Hypothalamus (tissue), 51 donors: ENCODE data around the gene PKN2.

Source experiments
- DNase-seq, 51 donors: peaks; one replicate each; lab custom pipeline; 2025; lab: John Stamatoyannopoulos, UW

PKN2 gene

DNA sequence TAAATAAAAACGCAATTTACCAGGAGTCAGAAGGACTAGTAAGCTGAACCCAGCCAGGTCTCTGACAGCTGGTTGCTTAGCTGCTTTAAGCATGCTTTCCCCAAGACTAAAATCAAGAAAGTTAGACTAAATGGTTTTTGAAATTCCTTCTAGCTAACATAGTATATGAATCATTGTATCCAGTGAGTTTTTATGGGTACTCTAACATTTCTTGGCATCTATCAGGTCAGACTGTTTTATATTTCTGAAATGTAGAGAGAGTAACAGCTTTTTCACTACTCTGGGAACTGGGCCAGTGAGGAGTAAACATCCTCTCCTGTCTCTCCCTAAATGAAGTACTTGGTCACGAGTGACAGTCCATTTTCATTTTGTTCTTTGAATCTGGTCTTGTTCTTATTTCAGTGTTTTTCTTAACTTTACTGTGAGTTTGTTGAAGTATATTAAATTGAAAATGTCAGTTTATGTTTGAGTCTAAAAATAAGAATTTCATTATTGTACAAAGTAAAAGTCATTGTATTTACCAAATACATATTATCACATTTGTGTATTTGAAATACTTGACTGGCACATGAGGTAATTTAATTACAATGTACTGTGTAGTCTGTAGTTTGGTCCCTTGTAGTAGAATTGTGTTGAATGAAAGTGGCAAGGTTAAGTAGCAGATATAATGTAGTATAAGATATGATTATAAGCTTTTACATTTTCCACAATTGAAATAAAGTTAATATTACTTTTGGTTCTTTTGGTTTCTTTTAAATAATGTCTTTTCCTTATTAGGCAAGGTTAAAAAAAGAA, 47.6 kb downstream of the PKN2 start:
- DNase-seq, result peak in 3 of 51 donors; percentile 2 to 11 (median 3)

DNA sequence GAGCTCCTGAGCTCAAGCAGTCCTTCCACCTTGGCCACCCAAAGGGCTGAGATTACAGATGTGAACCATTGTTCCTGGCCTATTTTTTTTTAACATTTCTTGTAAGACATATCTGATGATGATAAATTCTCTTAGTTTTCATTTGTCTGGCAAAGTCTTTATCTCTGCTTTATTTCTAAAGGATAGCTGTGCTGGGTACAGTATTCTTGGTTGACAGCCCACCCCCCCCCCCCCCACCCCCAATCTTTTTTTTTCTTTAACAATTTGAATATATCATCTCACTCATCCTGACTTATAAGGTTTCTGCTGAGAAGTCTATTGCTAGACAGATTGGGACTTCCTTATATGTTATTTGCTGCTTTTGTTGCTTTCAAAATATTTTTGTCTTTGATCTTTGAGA, 51.3 kb downstream of the PKN2 start:
- DNase-seq, result no peak

DNA sequence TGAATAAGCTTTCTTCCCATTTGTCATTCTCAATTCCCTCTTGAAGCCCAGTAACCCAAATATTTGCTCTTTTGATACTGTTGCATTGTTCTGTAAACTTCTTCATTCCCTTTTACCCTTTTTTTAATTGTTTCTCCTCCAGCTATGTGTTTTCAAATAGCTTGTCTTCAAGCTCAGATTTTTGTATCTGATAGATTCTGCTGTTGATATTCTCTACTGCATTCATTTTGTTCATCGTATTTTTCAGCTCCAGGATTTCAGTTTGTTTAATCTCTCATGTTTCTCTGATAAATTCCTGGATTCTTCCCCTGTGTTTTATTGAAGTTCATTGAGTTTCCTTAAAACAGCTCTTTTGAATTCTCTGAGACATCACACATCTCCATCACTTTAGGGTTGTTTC, 51.8 kb downstream of the PKN2 start:
- DNase-seq, result no peak

DNA sequence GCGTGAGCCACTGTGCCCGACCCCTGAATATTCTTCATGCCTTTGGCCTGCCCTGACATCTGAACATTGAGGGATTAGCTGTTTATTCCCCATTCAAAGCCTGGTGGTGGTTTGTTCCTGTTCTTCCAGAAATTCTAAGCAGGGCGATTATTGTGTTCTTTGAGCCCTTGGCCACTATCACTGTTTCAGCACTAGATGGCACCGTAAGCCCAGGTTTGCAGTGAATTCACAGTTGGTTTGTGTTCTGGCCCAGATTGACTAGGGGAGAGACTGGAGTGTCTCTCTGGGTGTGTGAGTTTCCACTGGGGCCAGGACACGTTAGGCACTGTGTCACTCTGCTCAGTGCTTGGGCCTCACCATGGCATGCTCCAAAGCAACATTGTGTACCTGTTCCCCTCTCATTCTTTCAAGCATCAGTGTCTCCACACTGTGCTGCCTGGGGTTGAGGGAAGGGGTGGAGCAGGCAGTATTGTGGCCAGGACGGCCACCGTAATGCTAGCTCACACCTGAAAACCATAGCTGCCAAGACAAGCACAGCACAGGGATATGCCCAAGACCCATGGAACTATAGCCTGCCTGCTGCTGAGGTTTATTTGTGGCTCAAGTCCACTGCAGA, 52.7 kb downstream of the PKN2 start:
- no peak for DNase-seq

DNA sequence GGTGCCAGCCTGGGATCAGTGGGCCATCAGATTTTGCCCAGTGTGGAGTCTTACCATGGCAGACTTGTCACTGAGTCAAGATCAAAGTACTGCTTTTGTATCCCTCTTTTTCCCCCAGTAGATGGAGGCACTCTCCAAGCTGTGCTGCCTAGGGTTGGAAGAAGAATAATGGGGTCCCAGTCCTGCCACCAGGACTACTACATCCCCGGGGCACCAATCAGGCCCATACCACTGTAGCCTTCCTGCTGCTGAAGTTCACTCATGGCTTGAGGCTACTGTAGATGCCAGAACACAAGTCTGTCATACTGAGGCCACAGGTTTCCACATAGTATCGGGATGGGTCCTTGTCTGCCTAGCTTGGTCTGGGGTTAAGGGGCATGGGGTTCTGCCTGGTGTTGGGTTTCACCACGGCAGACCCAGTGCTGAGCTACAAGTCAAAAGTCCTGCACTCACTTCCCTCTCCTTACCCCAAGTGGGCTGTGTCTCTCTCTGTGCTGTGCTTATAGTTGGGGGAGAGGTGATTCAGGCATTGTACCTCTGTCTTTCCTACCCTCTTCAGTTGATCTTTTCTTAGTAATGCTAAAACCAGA, 53.4 kb downstream of the PKN2 start:
- DNase-seq, result no peak

DNA sequence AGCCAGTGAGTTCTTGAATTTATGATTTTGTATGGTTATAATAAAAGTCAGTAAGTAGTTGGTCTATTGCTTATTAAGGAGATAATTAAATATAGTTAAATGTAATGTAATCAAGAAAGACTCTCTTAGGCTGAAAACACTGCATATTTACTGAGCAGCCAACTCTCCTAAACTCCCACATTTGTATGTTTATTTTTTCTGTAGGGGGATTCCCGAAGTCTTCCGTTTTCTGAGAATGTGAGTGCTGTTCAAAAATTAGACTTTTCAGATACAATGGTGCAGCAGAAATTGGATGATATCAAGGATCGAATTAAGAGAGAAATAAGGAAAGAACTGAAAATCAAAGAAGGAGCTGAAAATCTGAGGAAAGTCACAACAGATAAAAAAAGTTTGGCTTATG, 56.7 kb downstream of the PKN2 start:
- DNase-seq, result no peak

DNA sequence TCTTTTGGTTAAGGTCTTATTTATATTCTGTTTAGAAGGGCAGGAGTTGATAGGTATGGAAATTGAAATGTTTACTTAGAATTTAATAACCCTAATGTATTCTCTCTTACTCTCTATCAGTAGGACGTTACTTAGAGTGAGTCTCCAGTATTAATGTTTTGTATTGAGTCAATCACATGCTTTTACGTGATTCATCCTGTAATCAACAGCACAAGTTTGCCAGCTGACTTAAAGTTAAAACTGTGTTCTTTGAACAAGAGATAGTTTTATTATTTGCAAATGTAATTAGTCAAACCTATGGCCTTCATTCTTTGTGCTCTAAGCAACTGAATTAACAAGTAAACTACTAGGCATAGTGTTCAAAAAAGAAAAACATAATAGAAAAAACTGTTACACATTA, 57.3 kb downstream of the PKN2 start:
- no peak for DNase-seq

DNA sequence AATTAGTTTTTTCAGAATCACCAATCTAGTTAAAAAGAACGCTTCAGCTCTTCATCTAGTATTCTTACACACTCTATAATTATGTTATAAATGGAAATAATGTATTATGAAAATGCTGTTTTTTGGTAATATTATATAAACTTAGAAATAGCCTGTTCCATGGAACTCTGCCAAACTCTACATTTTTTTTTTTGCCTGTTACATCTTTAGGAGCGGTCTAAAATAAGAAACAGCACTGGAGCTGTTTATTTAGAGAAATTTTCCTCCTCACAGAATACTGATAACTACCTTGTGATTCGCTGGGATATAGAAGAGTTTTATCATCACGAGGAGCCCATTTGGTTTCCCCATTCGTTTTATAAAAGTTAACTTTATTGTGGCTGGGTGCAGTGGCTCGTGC, 58.5 kb downstream of the PKN2 start:
- DNase-seq, result no peak

DNA sequence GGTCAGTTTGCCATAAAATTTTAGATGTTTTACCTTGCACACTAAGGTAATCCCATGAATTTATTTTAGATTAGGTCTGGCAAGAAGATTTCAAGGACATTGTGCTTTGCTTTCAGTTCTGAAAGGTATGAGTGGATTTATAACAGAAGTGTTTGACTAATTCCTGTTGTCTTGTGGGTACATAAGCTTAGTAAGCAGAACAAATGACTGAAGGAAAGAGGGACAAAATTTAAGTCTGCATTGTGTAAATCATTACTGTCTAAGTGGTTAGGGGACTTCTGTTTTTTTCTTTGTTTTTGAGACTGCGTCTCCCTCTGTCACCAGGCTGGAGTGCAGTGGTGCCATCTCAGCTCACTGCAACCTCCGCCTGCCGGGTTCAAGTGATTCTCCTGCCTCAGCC, 60.1 kb downstream of the PKN2 start:
- no peak for DNase-seq

DNA sequence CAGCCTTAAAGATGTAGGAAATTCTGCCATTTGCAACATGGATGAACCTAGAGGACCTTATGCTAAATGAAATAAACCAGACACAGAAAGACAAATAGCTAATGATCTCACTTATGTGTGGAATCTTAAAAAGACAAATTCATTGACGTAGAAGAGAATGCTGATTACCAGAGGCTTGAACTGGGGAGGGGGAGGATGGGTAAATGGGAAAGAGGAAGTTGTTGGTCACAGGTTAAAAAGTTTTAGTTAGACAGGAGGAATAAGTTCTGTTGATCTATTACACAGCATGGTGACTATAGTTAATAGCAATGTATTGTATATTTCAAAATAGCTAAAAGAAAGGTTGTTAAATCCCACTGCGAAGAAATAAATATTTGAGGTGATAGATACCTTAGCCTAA, 62.8 kb downstream of the PKN2 start:
- DNase-seq, result no peak

DNA sequence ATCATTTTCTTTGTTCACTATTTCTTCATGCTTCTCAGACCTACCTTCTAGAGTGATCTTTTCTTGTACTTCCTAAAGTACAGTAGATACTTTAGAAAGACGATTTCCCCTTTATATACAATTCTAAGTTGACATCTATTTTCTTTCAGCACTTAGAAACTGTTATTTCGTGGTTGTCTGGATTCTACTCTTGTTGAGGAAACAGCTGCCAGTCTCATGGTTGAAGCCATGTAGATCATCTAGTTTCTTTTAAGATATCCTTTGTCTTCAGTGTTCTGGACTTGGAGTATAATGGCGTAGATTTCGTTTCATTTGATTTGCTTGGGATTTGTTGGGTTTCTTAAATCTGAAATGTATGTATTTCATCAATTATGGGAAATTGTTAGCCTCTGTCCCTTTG, 67.6 kb downstream of the PKN2 start:
- DNase-seq, result no peak

DNA sequence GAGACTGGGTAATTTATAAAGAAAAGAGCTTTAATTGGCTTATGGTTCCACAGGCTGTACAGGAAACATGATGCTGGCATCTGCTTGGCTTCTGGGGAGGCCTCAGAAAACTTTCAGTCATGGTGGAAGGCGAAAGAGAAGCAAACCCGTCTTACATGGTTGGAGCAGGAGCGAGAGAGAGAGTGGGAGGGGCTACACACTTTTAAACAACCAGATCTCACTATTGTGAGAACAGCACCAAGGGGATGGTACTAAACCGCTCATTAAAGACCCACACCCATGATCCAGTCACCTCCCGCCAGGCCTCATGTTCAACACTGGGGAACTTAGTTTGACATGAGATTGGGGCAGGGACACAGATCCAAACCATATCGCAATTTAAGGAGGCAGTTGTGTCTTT, 69.4 kb downstream of the PKN2 start:
- no peak for DNase-seq

DNA sequence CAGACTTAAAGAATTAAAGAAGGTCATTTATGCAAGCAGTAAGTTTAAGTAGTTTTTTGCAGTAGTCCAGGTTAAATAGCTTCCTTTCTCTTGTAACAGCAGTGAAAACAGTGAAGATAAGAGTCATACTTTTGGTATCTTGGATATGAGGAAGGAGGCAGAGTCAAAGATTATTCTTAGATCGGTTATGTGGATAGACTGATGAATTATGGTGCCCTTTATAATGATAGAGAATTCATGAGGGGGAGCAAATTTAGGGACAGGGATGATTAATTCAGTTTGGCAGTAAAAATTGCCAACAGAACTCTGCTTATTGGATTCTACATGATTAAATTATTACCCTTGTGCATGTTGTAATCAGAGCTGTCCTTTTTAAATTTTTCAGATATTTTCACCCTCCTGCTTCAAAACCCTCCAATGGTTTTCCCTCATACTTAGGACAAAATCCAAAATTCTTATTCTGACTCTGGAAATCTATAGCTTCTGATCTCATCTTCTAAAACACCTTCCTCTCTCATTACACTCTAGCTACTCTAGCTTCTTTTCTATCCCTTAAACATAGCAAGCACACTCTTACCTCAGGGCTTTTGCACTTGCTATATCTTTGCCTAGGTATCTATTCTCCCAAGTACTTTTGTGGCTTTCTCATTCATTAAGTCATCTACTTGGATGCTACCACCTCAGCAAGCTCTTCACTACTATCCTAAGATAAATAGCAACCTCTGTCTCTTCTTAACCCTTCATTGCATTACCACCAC, 79.8 kb downstream of the PKN2 start:
- DNase-seq, result peak in 1 of 51 donors; percentile 10

DNA sequence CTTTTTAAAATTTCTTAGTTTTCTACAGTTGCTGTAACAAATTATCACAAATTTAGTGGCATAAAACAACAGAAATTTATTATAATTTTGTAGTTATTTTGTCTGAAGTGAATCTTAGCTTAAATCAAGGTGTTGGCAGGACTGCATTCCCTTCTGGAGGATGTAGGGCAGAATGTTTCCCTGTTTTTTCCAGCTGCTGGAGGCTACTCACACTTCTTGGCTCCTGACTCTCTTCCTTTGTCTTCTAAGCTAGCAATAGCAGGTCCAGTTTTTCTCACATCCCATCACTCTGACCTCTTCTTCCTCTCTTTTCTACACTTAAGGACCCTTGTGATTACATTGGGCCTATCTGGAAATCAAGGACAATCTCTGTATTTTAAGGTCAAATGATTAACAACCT, 84.1 kb downstream of the PKN2 start:
- DNase-seq, result no peak

DNA sequence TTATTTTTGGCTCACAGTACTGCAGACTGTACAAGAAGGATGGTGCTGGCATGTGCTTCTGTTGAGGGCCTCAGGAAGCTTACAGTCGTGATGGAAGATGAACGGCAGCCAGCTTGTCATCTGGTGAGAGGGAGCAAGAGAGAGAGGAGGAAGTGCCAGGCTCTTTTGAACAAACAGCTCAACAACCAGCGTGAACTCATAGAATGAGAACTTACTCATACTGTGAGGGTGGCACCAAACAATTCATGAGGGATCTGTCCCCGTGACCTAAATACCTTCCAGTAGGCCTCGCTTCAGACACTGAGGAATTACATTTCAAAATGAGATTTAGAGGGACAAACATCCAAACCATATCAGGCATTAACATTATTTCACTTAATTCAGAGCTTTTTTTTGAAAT, 84.7 kb downstream of the PKN2 start:
- peak in 4 of 51 donors; percentile 1 to 10 (median 3) for DNase-seq

DNA sequence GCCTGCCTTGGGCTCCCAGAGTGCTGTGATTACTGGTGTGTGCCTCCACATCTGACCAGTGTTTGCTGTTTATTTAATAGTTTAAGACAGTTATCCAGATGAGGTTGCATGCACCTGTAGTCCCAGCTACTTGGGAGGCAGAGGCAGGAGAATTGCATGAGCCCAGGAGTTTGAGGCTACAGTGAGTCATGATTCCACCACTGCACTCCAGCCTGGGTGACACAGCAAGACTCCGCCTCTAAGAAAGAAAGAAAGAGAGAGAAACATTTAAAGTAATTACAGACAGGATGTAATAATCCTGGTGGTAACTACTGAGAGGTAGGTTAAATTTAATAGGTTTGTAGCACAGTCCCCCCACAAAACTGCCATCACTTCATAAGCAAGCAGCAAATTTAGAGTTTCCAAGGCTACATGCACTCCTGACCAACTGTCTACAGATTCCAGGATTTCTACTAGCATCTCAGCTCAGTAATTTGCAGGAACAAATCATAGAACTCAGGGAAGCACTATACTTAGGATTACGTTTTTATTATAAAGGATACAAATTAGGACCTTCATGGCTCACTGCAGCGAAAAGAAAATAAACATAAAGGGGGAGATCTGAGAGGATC, 89.6 kb downstream of the PKN2 start:
- no peak for DNase-seq

DNA sequence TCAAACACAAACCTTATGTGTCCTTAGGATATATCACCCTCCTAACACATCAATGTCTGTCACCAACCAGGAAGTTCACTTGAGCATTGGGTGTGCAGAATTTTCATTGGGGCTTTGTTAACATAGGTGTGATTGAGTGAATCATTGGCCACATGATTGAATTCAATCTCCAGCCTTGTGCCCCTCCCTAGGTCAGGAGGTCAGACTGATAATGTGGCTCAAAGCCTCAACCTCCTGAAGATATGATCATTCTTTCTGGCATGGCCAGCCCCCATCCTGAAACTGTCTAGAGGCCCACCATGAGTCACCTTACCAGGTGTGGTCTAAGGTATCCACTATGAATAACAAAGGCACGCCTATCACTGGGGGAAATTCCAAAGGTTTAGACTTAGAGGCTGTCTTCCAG, 90.1 kb downstream of the PKN2 start:
- DNase-seq, result no peak

DNA sequence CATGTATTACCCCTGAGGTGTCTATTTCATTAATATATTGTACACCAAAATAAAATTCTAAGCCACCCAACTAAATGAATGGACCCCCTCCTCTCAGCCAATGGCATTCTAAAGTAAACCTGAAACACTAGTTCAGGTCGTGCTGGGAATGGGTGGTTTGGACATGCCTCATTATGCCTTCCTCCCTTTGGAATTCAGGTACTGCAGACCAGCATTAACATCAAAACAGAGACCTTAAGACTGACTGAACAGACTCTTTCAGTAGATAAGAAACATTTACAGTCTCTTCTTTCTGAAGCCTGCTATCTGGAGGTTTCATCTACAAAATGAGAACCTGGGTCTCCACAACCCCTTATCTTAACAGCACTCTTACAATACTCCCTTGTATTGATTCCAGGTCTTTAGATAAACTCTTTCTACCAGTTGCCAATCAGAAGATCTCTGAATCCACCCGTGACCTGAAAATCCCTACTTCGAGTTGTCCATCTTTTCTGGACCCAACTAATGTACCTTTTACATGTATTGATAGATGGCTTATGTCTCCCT, 93.6 kb downstream of the PKN2 start:
- no peak for DNase-seq

DNA sequence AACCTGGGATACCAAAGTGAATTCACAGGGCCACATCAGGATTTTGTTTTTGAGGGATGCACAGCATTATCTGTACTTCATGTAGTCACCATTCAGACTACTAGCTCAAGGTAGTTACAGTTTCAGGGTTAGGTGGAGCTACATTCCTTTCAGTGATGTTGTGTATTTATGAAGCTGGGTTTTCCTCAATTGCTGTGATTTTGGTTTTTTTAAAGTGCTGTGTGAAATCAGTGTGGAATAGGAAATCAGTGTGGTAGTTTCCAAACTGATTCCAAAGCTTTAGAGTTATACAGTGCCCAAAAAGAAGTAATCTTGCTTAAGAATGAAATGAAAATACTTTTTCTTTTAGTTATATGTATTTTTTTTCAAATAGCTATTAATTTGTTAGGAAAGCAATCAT, 95.8 kb downstream of the PKN2 start:
- no peak for DNase-seq

DNA sequence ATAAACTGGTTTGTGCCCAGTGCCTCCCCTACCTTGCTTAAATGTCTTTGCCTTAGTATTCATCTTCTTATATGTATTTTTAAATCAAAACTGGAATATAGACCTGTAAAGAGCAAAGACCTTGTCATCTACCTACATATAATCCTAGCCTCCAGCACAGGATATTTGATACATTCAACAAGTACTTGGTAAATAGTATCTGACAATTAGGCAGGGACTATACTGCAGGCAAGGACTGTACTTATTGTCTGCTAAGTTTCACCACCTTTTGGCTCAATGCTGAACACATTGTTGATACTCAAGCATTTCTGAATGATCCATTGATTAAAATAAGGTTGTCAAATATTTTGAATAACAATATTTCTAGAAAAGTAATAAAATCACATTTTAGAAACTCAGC, 96.4 kb downstream of the PKN2 start:
- no peak for DNase-seq

DNA sequence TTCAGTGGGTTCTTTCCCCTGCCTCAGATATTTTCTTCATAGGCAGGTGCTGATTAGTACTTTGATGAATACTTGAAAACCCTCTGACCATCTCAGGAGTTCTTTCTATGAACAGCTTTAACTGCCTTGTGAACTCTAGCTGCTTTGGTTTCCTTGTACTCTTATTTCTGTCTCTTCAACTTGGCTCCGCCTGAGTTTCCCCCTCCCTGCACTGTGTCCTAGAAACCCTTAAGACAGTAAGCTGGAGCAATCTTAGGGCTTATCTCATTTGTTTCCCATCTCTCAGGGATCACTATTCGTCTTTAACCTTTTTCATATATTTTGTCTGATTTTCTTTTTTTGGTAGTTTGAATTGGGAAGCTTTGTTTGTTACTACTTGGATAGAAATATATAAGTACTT, 99.1 kb downstream of the PKN2 start:
- DNase-seq, result peak in 1 of 51 donors; percentile 3
